GM21515 (cell line): ENCODE results near the gene TNFAIP8.

ENCODE experiments used
- ATAC-seq: cut with Tn5 transposase; IDR thresholded peaks from one replicate; pipeline ENCODE4 v1.9.1; 2021; ENCODE audit not compliant: unreplicated experiment

The TNFAIP8 gene

GRCh38 chr5:119345861-119346260 is 10.0 kb upstream of the TNFAIP8 start:
- no peak for ATAC-seq

- ATAC-seq, result no peak
These were observed 9.4 kb upstream of the TNFAIP8 start for GRCh38 chr5:119346394-119346793.

- no peak for ATAC-seq
These were observed 8.2 kb upstream of the TNFAIP8 start for GRCh38 chr5:119347574-119347973.

GRCh38 chr5:119347991-119348390 is 7.8 kb upstream of the TNFAIP8 start:
- ATAC-seq, result no peak

- ATAC-seq, result no peak
These were observed 2.6 kb upstream of the TNFAIP8 start for GRCh38 chr5:119353213-119353612.

GRCh38 chr5:119353686-119354366 is 2.0 kb upstream of the TNFAIP8 start:
- ATAC-seq, result peak; percentile 60

GRCh38 chr5:119354537-119355243 is 1.1 kb upstream of the TNFAIP8 start:
- ATAC-seq, result no peak

- ATAC-seq, result no peak
These were observed 578 bp upstream of the TNFAIP8 start for GRCh38 chr5:119355244-119355638.

GRCh38 chr5:119356612-119357188 is 881 bp downstream of the TNFAIP8 start:
- no peak for ATAC-seq

- no peak for ATAC-seq
These were observed 1.5 kb downstream of the TNFAIP8 start for GRCh38 chr5:119357270-119357669.

- ATAC-seq, result no peak
These were observed 2.1 kb downstream of the TNFAIP8 start for GRCh38 chr5:119357808-119358529.

- ATAC-seq, result no peak
These were observed 2.7 kb downstream of the TNFAIP8 start for GRCh38 chr5:119358530-119358900.

- no peak for ATAC-seq
These were observed 3.2 kb downstream of the TNFAIP8 start for GRCh38 chr5:119358901-119359603.

- ATAC-seq, result no peak
These were observed 4.1 kb downstream of the TNFAIP8 start for GRCh38 chr5:119359737-119360413.

- ATAC-seq, result no peak
These were observed 5.2 kb downstream of the TNFAIP8 start for GRCh38 chr5:119360905-119361593.

- no peak for ATAC-seq
These were observed 5.8 kb downstream of the TNFAIP8 start for GRCh38 chr5:119361594-119362125.

- no peak for ATAC-seq
These were observed 6.9 kb downstream of the TNFAIP8 start for GRCh38 chr5:119362714-119363113.

GRCh38 chr5:119363271-119363670 is 7.5 kb downstream of the TNFAIP8 start:
- ATAC-seq, result no peak

- no peak for ATAC-seq
These were observed 8.1 kb downstream of the TNFAIP8 start for GRCh38 chr5:119363936-119364335.
